Activated effector memory CD4-positive, alpha-beta T cell treated with anti-CD3 and anti-CD28 coated beads, Interleukin-2, amount 50 U/mL, for 16 hours (primary cell): ENCODE data around the gene SAFB2.

Experiments
- DNase-seq: peaks from one replicate; pipeline ENCODE4 v3.0.0-alpha.2; 2020

The SAFB2 gene

DNA sequence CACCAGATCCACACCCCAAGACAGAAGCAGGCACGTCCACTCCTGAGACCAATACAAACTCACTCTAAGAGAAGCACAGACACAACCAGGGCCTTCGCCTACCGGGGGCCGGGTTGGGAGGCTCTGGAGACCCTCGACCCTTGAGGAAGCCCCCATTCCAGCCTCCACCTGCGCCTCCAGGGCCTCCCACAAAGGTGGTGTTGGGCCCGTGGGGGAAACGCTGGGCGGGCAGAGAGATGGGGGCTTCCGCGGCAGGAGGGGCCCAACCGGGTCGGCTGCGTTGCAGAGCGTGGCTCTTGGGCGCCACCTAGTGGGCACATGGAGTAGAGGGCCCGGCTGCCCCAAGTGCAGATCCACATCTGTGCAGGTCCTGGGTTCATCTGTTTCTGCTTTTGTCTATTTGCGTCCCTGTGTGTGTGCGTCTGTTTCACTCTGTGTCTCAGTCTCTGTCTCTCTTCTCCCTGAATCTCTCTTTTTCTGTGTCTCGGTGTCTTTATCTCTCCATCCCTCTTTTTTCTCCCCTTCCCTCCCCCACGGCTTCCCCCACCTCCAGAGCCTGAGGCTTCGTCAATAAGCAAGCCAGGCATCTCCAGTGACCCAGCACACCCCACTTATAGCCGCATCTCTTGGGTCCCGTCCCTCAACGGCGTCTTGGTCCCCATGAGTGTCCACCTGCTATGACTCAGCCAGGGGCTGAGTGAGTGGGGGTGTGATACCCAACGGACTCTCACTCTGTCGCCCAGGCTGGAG is 44.3 kb downstream of the SAFB2 start:
- peak; percentile 90 for DNase-seq

DNA sequence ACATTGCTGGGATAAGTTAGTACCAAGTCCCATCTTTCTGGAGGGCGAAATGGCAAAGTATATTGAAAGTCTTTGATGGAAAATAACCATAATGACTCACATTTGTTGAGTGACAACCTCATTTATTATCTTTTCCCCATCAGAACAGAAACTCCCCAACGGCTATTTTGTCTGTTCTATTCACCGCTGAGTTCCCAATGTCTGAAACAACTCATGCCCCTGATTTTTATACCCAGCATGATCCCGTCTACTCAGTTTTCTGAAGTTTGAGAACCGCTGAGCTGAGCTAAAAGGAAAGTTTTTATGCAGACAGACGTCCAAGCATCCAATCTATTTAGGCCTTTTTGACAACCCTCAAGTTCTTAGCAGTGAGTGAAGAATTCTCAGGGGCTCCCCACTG is 47.0 kb downstream of the SAFB2 start:
- no peak for DNase-seq

DNA sequence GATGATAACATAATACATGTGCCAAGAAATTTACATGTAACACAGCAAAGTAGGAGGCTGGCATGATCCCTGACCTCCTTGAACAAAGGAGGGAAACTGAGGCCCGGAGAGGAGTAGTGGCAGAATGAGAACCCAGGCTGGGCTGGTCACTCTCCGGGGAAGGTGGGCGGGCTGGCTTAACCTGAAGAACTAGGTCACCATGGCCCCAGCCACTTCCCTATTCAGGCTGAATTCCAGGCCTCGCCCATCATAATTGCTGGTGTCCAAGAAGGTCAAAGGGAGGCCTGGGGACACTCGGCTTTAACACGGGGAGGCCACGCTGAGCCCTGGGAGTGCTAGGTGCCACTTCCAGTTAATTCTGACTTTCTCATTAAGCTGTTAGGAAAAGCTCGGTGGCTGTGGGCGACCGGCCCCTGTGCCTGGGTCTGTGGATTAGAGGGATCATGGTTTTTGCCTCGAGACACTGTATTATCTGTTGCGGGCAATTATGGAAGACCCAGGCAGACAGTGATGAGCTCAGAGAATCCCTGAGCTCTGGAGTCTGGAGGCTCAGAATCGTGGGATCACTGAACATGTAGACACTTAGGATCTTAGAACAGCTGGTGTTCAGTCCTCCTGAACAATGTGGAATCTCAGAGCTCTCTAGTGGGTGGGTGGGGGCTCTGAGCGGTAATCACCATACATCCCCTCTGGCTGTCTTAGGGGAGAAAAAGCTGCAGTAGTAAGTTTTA is 49.9 kb downstream of the SAFB2 start:
- no peak for DNase-seq

DNA sequence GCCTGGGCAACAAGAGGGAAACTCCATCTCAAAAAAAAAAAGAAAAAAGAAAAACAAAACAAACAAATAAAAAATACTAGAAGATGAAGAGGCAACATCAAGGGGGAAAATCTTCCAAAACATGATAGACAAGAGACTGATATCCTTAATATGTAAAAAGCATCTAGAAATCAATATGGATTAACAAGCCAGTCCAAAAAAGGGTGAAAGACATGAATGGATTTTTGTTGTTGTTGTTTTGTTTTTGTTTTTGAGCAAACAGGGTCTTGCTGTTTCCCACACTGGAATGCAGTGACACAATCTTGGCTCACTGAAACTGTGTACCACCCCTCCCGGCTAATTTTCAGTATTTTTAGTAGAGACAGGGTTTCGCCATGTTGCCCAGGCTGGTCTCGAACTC is 50.8 kb downstream of the SAFB2 start:
- DNase-seq: no peak

DNA sequence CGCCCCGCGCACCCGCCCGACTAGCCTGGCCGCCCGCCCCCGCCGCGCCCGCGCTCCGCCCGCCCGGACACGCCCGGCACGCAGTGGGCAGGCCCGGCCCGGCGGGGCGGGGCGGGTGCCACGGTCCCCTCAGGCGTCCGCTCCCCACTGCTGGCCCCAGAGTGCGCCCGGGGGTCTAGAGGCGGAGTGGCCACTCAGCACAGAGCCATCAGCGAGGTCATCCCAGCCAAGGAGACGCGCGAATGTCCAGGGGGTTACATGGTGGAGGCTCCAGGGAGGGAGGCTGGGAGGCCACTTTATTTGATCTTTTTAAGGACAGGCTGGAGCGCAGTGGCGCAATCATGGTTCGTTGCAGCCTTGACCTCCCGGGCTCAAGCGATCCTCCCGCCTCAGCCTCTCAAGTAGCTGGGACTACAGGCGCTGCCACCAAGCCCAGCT is 54.6 kb downstream of the SAFB2 start:
- DNase-seq: no peak

DNA sequence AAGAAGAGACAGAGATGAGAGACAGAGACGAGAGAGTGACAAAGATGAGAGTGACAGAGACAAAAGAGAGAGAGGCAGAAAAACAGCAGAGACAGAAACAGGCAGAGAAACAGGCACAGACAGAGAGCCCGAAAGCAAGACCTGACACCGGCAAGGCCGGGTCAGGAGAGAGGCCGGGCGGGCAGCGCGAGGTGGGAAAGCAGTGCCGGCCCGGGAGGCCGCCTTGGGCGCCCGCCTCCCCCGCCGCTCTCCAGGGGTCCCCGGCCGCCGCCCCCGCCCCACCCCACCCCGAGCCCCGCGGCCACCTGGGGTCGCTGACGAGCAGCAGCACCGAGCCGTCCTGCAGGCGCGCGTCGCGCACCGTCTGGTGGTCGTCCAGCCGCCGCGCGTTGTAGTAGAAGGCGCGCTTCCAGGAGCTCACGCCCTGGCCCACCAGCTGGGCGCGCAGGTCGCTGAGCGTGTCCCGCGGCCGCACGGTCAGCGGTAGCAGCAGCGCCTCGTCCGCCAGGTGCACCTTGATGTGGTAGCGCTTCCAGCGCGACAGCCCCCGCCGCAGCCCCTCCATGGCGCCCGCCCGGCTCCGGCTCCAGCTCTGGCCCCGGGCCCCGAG is 55.1 kb downstream of the SAFB2 start, which contains the start of gene TINCR:
TSS of gene TINCR (minus strand) at position 594 of the 610 bp plus-strand sequence.
- no peak for DNase-seq

DNA sequence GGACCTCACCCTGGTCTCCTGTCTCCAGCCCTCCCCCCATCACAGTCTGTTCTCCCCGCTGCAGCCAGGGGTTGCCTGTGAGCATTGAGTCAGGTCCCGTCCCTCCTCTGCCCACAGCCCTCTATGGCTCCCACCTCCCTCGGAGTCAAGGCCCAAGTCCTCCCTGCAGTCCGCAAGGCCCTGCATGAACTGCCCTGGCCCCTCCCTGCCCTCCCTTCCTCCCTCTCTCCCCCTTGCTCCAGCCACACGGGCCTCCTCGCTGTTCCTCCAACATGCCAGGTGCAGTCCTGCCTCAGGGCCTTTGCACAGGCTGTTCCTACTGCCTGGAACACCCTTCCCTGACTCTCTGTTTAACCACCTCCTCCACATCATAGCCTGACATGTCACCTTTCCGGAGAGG is 57.6 kb downstream of the SAFB2 start:
- no peak for DNase-seq

DNA sequence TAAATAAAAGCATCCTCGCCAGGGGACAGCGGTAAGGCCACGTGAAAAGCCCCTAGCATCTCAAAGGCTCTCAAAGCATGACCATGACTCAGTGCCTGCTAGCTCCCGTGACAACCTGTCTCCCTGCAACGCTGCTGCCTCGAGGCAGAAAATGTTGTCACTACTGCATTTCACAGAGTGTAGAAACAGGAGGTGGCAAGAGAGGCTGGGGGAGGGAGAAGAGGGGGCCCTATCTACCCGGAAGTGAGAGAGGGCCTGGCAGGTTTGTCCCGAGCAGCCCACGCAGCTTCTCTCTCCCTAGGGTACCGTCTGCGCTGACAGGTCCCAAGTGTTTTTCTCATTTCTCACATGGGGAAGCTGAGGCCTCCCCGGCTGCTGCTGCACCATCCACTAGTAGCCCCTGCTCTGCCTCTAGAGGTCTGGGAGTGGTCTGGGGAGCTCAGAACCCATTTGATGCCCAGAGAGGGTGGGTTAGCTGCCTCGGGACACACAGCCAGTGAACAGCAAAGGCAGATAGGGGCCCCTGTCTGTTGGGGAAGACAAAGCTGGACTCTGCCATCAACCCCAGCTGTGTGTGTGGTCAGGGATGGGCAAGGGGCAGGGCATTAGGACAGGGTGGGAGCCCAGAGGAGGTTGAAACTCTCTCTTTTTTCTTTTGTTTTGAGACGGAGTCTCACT is 58.5 kb downstream of the SAFB2 start:
- DNase-seq: no peak

DNA sequence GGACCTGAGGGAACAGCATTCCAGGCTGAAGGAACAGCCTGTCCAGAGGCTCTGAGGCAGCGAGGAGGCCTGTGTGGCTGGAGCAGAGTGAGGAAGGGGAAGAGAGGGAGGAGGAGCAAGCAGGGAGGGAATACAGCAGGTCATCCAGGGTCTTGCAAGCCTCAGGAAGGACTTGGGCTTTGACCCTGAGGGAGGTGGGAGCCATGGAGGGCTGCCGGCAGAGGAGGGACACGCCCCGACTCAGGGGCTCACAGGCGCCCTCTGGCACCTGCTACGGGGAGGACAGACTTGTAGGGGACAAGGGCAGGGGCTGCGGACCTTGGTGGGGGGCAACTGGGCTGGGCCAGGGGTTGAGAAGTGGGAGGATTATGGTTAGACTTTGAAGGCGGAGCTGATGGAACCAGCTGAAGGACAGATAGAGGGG is 59.6 kb downstream of the SAFB2 start:
- no peak for DNase-seq

DNA sequence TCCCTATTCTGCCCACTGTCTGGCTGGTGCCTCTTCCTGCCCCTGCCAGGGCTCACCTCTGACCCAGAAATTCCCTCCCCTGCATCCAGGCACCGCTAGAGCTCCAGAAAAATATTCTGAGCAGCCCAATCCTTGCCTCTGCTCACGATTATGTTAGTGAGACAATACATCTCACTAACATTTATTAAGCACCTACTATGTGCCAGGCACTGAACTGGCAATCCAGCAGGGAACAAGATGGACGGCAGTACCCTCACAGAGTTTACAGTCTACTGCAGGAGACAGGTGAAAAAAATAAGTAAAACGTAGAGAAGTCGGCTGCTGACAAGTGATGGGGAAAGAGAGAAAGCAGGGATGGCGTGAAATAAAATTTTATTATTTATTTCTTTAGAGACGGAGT is 60.3 kb downstream of the SAFB2 start:
- no peak for DNase-seq

DNA sequence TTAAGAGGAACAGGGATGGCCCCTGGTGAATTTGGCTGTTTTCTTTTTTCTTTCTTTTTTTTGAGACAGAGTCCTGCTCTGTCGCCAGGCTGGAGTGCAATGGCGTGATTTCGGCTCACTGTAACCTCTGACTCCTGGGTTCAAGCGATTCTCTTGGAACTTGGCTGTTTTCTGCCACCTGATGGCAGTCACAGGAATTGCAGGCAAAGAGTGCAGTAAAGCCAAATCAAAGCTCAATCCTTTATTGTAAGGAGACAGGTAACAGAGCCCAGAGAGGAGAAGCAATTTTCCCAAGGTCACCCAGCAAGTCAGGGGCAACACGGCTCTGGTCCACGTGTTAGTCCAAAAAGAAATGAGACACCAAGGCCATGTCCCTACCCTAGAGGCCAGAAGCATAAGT is 61.0 kb downstream of the SAFB2 start:
- DNase-seq: no peak

DNA sequence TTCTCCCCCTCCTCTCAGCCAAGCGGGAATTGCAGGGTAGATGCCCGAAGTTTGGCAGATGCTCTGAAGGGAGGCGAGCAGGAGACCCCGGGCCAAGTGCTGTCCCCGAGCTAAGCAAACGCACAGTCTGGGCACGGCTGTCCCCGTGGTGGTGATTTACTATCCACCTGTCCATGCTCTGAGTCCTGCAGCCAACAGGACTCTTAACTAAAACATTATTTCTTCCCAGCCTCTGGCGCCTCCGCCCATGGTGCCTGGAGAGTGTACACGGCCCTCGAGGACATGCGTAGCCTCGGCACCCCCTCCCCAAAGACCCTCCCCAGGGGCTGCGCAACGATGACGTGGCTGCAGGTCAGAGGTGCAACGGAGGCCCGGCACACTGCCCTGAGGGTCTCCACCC is 62.4 kb downstream of the SAFB2 start:
- DNase-seq: no peak

DNA sequence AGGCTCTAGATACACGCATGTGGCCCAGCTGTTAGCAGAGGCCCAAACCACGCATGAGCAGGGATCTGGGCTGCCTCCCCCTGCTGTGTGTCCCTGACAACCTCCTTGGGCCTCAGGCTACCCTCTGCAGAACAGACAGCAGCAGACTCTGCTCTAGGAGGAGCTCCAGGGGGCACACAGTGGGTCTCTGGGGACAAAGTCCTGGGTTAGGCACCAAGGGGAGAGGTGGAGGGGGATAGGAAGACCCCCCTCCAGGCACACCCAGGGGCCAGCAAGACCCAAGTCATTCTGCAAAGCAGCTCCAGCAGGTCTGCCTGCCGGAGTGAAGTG is 62.8 kb downstream of the SAFB2 start:
- no peak for DNase-seq

DNA sequence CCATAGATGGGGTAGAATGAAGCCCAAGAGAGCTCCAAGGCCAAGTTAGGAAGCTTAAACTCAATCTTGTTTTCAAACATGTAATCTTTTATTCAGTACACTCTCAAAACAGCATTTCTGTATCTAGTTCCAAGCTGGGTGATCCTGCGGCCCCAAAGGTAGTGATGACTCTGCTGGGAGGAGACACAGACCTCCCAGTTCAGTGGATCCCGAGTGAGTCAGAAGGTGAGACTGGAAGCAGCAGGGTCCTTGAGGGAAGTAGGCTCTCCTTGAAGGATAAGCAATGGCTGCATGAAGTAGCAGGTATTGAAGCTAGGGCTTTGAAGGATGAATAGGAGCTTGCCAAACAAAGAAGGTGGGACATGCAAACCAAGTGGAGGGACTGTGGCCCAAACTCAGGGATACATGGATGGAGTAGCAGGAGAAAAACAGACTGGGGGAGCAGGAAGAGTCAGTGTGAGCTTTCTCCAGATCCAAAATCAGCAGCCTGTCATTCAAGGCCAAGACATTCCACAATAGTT is 64.4 kb downstream of the SAFB2 start:
- no peak for DNase-seq

DNA sequence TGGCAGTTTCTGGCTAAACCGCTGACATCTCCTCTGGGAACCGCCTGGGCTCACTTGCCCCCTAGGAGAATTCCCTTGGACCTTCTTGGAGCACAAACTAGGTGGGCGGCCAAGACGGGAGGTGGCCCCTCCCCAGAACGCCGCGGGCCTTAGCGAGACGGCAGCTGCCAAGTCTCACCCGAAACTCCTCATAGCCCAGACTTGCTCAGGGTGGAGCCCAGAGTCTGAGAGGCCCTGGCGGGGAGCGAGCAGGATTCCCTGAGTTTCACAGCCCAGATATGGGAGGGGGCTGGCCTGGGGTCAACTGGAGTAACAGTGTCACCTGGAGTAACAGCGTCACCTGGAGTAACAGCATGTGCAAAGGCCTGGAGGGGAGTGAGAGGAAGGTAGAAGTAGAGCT is 64.9 kb downstream of the SAFB2 start:
- DNase-seq: no peak

DNA sequence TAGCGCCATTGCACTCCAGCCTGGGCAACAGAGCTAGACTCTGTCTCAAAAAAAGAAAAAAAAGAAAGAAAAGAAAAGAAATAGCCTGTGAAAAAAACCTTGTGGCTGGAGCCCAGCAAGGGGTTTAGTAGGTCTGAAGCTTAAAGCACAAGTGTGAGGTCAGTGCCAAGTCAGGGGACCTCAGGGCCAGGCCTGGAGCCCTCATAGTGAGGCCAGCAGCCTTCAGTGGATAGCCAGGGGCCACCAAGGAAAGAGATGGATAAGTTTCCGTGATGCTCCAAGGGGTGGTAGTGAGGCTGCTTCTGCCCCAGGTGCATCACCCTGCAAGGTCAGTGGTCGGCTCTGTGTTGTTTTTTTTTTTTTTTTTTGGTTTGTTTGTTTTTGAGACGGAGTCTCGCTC is 67.7 kb downstream of the SAFB2 start:
- DNase-seq: no peak

DNA sequence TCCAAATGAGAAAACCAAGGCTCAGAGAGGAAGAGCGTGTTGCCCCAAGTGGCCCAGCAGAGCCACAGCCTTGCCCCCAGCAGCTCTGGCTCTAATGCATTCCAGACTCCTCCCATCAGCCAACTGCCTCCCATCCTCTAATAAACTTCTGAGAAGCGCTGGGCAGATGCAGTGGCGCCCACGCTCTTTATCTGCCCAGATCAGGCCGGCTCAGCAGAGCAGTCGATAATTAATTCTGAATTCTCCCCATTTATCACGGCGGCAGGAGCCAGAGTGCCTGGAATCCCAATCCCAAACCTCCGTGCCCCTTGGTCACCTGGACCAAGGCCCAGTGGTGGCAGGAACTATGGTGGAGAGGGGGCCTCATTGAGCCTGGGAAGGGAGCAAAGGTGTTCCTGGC is 68.7 kb downstream of the SAFB2 start:
- DNase-seq: no peak

DNA sequence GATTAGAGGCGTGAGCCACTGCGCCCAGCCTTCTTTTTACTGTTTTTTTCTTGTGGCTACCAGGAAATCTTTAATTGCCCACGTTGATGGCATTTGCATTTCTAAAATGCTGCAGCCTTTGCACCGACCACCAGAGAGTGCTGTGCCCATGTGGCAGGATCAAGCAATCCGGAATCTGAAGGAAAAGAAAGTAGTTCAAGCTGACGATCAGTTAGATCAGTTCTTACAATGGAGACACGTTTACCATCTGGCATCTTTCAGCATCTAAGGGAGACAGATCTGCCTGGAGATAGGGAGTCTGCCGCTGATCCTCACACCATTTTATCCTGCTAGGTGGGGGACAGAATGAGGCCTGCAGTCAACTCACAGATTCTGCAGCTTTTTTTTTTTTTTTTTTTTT is 74.7 kb downstream of the SAFB2 start:
- no peak for DNase-seq

DNA sequence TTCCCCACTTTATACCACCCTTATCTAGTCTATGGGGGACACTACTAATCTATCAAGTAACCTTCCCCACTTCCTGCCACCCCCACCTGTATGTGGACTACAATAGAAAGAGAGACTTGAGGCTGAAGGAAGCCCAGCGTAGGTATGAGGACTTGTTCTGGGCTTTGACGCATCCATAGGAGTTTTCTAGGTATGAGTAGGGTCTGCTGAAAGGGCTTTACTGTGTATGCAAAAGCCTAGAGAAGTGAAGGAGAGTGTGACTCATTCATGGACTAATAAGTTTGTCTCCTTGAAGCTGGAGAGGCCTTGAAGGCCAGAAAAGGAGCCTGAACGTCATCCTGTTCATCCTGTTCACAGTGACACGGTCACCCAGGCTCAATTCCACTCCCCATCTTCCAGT is 76.6 kb downstream of the SAFB2 start:
- no peak for DNase-seq

DNA sequence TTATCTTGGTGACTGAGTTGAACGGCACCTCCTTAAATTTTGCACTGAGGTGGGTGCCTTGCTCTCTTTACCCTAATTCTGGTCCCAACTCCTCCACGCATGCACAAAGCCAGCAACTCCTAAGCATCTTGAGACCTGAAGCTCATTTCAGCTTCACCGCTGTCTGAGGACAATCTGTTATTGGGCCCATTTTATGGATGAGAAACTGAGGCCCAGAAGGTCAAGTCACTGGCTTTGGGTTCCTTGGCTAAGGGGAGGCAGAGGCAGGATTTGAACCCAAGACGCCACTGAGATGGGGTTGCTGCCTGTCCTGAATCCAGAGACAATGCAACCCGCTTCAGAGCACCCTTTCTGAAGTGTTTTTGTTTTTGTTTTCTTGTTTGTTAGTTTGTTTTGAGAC is 77.5 kb downstream of the SAFB2 start:
- no peak for DNase-seq

DNA sequence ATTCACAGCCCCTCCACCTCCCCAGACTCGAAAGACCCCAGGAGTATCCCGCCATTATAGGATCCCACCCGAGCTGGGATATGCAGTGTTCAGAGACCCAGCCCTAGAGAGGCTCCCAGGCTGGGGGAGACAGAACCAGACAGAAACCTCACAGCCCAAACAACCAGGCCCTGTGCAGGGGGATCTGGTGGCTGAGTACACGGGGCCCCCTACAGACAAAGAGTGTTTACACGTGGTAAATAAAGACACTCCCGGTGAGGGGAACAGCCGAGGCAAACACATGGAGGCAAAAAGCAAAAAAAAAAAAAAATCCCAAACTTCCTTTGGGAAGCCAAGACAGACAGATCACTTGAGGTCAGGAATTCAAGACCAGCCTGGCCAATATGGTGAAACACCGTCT is 79.9 kb downstream of the SAFB2 start:
- DNase-seq: no peak

DNA sequence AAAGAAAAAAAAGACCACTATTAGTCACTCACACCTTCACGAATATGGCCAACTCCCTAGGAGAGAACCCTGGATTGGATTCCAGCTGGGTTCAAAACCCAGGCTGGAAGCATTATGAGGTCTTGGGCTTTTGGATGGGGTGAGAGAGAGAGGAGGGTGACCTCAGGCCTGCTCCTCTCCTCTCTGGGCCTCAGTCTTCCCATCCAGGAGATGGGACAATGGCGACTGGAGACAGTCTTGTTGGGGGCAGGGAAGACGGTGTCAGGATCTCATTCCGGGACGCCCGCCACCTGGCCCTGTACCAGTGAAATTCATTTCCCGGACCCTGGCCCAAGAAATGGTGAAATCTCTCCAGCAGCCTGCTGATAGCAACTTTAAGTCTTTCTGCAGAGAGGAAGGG is 81.1 kb downstream of the SAFB2 start:
- DNase-seq: no peak

DNA sequence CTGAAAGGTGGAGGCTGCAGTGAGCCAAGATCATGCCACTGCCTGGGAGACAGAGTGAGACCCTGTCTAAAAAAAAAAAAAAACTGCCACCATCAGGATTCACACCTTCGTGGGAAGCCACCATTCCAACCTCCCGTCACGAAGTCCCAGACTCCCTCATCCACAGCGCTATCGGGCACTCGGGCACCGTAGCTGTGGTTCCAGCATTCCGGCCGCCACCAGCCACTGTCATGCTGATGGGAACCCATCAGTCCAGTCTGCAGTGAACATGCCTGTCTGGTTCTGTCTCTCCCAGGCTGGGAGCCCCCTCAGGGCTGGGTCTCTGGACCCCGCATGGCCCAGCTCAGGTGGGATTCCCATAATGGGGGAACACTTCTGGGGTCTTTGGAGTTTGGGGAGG is 82.4 kb downstream of the SAFB2 start:
- DNase-seq: no peak

DNA sequence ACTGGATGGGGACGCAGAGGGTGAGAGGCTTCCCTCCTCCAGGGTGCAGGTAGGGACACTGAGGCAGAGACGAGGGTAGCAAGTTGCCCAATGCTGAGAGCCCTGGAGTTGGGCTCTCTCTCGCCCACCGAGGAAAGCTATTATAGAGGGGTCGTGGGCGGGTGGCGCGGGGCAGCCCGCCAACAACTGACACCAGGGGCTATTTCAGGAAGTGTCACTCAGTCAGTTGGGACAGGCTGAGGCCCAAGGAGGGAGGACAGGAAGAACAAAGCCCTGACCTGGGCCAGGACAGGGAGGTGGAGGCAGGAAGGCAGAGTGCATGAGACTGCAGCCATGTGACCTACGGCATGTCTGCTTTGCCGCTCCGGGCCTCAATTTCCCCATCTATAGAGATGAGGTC is 84.7 kb downstream of the SAFB2 start:
- DNase-seq: no peak
